ENCODE data around the gene WDR31. TPM values are rescaled to one million over a fixed set of nuclear protein-coding genes. Genes with fewer than 3 reads are reported as not detected.

WDR31 gene
- total RNA-seq, 1 donor from 2014 or later = 1.3 TPM

GRCh38 chr9:113269871-113270270 is 70.2 kb downstream of the WDR31 start:
- DNase-seq = no peak
- no peak for TF ChIP-seq CTCF (IDR thresholded peaks at IDR 0.05; ENCODE audit: partially characterized antibody, unreplicated experiment)
- H3K36me3 Mint-ChIP-seq (ENCODE audit: unreplicated experiment) = no peaks in the 10 kb centered on the region
- H3K27ac Mint-ChIP-seq (ENCODE audit: unreplicated experiment) = no peak overlapping the region
- H3K4me3 Mint-ChIP-seq (ENCODE audit: unreplicated experiment) = no peak overlapping the region
- no peaks in the 10 kb centered on the region for H3K27me3 Mint-ChIP-seq (ENCODE audit: unreplicated experiment)
- peaks cover 2% of the 10 kb centered on the region for H3K9me3 Mint-ChIP-seq (ENCODE audit: unreplicated experiment)
- peaks cover 1% of the 10 kb centered on the region for H3K4me1 Mint-ChIP-seq (ENCODE audit: low read depth, unreplicated experiment)

GRCh38 chr9:113269355-113269754 is 70.7 kb downstream of the WDR31 start:
- Mint-ChIP-seq H3K4me3 (ENCODE audit: unreplicated experiment) (no peak overlapping the region), H3K4me1 (ENCODE audit: low read depth, unreplicated experiment) (peaks cover 1% of the 10 kb centered on the region), H3K27ac (ENCODE audit: unreplicated experiment) (no peak overlapping the region), H3K36me3 (ENCODE audit: unreplicated experiment) (no peaks in the 10 kb centered on the region), H3K9me3 (ENCODE audit: unreplicated experiment) (peaks cover 2% of the 10 kb centered on the region), H3K27me3 (ENCODE audit: unreplicated experiment) (no peaks in the 10 kb centered on the region)
- TF ChIP-seq CTCF (IDR thresholded peaks at IDR 0.05; ENCODE audit: partially characterized antibody, unreplicated experiment) = no peak
- DNase-seq = no peak

GRCh38 chr9:113267911-113268566 is 72.0 kb downstream of the WDR31 start:
- TF ChIP-seq CTCF (IDR thresholded peaks at IDR 0.05; ENCODE audit: partially characterized antibody, unreplicated experiment) = no peak
- no peaks in the 10 kb centered on the region for H3K4me1 Mint-ChIP-seq (ENCODE audit: low read depth, unreplicated experiment)
- no peak overlapping the region for H3K27ac Mint-ChIP-seq (ENCODE audit: unreplicated experiment)
- no peaks in the 10 kb centered on the region for H3K9me3 Mint-ChIP-seq (ENCODE audit: unreplicated experiment)
- H3K4me3 Mint-ChIP-seq (ENCODE audit: unreplicated experiment) = no peak overlapping the region
- H3K27me3 Mint-ChIP-seq (ENCODE audit: unreplicated experiment) = no peaks in the 10 kb centered on the region
- DNase-seq = no peak
- no peaks in the 10 kb centered on the region for H3K36me3 Mint-ChIP-seq (ENCODE audit: unreplicated experiment)

DNA sequence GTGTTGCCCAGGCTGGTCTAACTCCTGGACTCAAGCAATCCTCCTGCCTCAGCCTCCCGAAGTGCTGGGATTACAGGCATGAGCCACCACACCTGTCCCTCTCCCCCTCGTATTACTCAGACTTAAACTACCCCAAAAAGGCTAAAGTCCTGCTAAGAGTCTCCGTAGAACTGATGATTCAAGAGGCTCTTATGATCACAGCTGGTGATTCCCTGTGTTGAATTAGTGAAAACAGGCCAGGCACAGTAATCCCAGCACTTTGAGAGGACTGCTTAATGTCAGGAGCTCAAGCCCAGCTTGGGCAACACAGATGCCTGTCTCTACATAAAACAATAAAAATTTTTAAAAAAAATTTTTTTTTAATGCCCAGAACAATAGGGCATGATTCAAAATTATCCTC is 73.9 kb downstream of the WDR31 start:
- TF ChIP-seq CTCF (IDR thresholded peaks at IDR 0.05; ENCODE audit: partially characterized antibody, unreplicated experiment) = no peak
- Mint-ChIP-seq H3K4me1 (ENCODE audit: low read depth, unreplicated experiment) (no peaks in the 10 kb centered on the region), H3K27ac (ENCODE audit: unreplicated experiment) (no peak overlapping the region), H3K4me3 (ENCODE audit: unreplicated experiment) (no peak overlapping the region), H3K27me3 (ENCODE audit: unreplicated experiment) (peaks cover 1% of the 10 kb centered on the region), H3K9me3 (ENCODE audit: unreplicated experiment) (no peaks in the 10 kb centered on the region), H3K36me3 (ENCODE audit: unreplicated experiment) (no peaks in the 10 kb centered on the region)
- no peak for DNase-seq

Other genes with a start within 250 kb of the WDR31 start
- gene SLC31A2, start 189.3 kb downstream of the WDR31 start, total RNA-seq (ENCODE audit: unreplicated experiment) = 1.6 TPM
- 18.2 TPM for gene FKBP15, start 119.0 kb downstream of the WDR31 start, total RNA-seq (ENCODE audit: unreplicated experiment)
- gene SLC31A1, start 118.7 kb downstream of the WDR31 start, total RNA-seq (ENCODE audit: unreplicated experiment) = 11.2 TPM
- gene CDC26, start 64.7 kb downstream of the WDR31 start, total RNA-seq (ENCODE audit: unreplicated experiment) = 13.4 TPM
- gene PRPF4, start 64.6 kb downstream of the WDR31 start, total RNA-seq (ENCODE audit: unreplicated experiment) = 21.9 TPM
- not detected for gene RNF183, start 36.9 kb downstream of the WDR31 start, total RNA-seq (ENCODE audit: unreplicated experiment)
- not detected for gene BSPRY, start 9.3 kb upstream of the WDR31 start, total RNA-seq (ENCODE audit: unreplicated experiment)
- gene HDHD3, start 36.7 kb upstream of the WDR31 start, total RNA-seq (ENCODE audit: unreplicated experiment) = 7.2 TPM
- gene ALAD, start 61.0 kb upstream of the WDR31 start, total RNA-seq (ENCODE audit: unreplicated experiment) = 39.0 TPM
- 22.3 TPM for gene POLE3, start 70.4 kb upstream of the WDR31 start, total RNA-seq (ENCODE audit: unreplicated experiment)
- gene C9orf43, start 70.5 kb upstream of the WDR31 start, total RNA-seq (ENCODE audit: unreplicated experiment) = 0.47 TPM
- gene RGS3, start 123.5 kb upstream of the WDR31 start, total RNA-seq (ENCODE audit: unreplicated experiment) = 18.9 TPM